GM18907 (cell line): ENCODE measurements around the gene GAL3ST2.
"Not testable (repeated sequence)": the region's sequence is repeated elsewhere in the genome, so short reads cannot be mapped to it uniquely, and the experiment has no call there.

Experiments
- ATAC-seq: cut with Tn5 transposase; IDR thresholded peaks from one replicate; pipeline ENCODE4 v1.9.1; 2021; ENCODE audit warnings: mild to moderate bottlenecking, moderate library complexity; ENCODE audit not compliant: unreplicated experiment

Gene GAL3ST2

GRCh38 chr2:241817821-241818215 lies 41.2 kb downstream of the GAL3ST2 start:
- not testable (repeated sequence) for ATAC-seq

- no peak for ATAC-seq
These were observed 41.8 kb downstream of the GAL3ST2 start for GRCh38 chr2:241818229-241818942.

- no peak for ATAC-seq
These were observed 42.3 kb downstream of the GAL3ST2 start for GRCh38 chr2:241818943-241819270.

GRCh38 chr2:241819947-241820624 lies 43.5 kb downstream of the GAL3ST2 start:
- not testable (repeated sequence) for ATAC-seq

GRCh38 chr2:241820625-241821384 lies 44.2 kb downstream of the GAL3ST2 start:
- ATAC-seq = no peak

- ATAC-seq = no peak
These were observed 45.0 kb downstream of the GAL3ST2 start for GRCh38 chr2:241821460-241822263.

GRCh38 chr2:241822264-241822623 lies 45.6 kb downstream of the GAL3ST2 start:
- ATAC-seq = no peak

GRCh38 chr2:241823531-241824437 lies 47.2 kb downstream of the GAL3ST2 start:
- not testable (repeated sequence) for ATAC-seq

GRCh38 chr2:241827394-241827793 lies 50.8 kb downstream of the GAL3ST2 start:
- no peak for ATAC-seq

GRCh38 chr2:241833101-241833663 lies 56.6 kb downstream of the GAL3ST2 start:
- no peak for ATAC-seq

GRCh38 chr2:241833756-241834526 lies 57.3 kb downstream of the GAL3ST2 start:
- not testable (repeated sequence) for ATAC-seq

- ATAC-seq = no peak
These were observed 58.0 kb downstream of the GAL3ST2 start for GRCh38 chr2:241834527-241835210.

GRCh38 chr2:241835611-241836010 lies 59.0 kb downstream of the GAL3ST2 start:
- ATAC-seq = no peak

GRCh38 chr2:241836292-241836691 lies 59.7 kb downstream of the GAL3ST2 start:
- ATAC-seq = no peak

GRCh38 chr2:241837197-241837965 lies 60.8 kb downstream of the GAL3ST2 start:
- no peak for ATAC-seq

GRCh38 chr2:241841181-241842066 lies 64.8 kb downstream of the GAL3ST2 start:
- no peak for ATAC-seq

GRCh38 chr2:241842067-241842415 lies 65.4 kb downstream of the GAL3ST2 start:
- ATAC-seq = no peak
